Hematopoietic multipotent progenitor cell treated with erythropoietin and hydrocortisone succinate and interleukin-3 and kit ligand, for 15 days (in vitro differentiated cells): ENCODE measurements around the gene SORBS1.
A peak's percentile ranks its signal among the peaks of the same experiment; 100 is the strongest.

Source experiments
- DNase-seq: peaks from one replicate; pipeline ENCODE4 v3.0.0-alpha.2; 2015; ENCODE audit warnings: low spot score

SORBS1 gene

GRCh38 chr10:95266674-95267095 lies 294.5 kb downstream of the SORBS1 start:
- DNase-seq, result peak; percentile 10

- no peak for DNase-seq
Measured at GRCh38 chr10:95265572-95265971, 295.6 kb downstream of the SORBS1 start.

GRCh38 chr10:95264227-95265051 lies 296.7 kb downstream of the SORBS1 start:
- DNase-seq, result no peak

GRCh38 chr10:95263864-95264226 lies 297.3 kb downstream of the SORBS1 start:
- no peak for DNase-seq

GRCh38 chr10:95262763-95263518 lies 298.2 kb downstream of the SORBS1 start:
- no peak for DNase-seq

- no peak for DNase-seq
Measured at GRCh38 chr10:95261926-95262325, 299.2 kb downstream of the SORBS1 start.
